ENCODE results near the gene ENKUR. TPM values are rescaled to one million over a fixed set of nuclear protein-coding genes. Genes with fewer than 3 reads are reported as not detected.

The ENKUR gene
- total and polyA plus RNA-seq, 10 of the 15 experiments (the other 5 are each of a cell fraction or from before 2014, with no cell fraction given): 0.01 to 0.19 (median 0.11) TPM; not detected in 6

DNA sequence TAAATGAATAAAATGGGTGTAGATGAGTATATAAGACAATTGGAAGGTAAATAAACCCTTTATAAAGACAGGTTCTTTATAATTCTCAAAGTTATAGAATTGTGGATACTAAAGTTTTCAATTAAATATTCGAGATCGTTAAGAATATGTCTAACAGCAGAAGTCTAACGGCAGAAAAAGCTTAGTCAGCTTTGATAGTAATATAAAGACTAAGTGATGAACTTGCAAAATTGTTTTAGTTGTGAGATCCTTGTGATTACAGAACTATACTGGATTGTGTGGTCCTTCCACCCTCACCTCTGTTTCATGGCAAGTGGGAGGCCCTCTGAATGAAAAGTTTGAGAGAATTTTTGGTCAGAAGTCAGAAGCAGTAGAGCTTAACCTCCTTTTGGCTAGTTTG lies 2.7 kb upstream of the ENKUR start:
- ChIA-PET POLR2A (interaction anchor here (0.5 to 0.7 kb wide), 2 partner anchors 120 to 135 kb away, joined by 3 to 4 read pairs; no protein-coding TSS in a partner anchor), SMC1A (ENCODE audit: uncharacterized antibody, unreplicated experiment) (interaction anchor here (1.2 kb wide), 1 partner anchor 20 kb away, joined by 3 read pairs; no protein-coding TSS in a partner anchor), RAD21 (ENCODE audit: unreplicated experiment) (no interaction called here), CTCF (no interaction called here)
- in situ Hi-C loops (cut with MboI): no loop called here
- Histone ChIP-seq H3K4me1 (ENCODE audit: control insufficient read depth, insufficient read depth, low read length) (peaks cover 4% of the 10 kb centered on the region), H3K9ac (ENCODE audit: control insufficient read depth, insufficient read depth, low read length) (no peak overlapping the region), H2AFZ (ENCODE audit: control insufficient read depth, low read depth, low read length) (no peak overlapping the region), H3K9me3 (replicated peaks; ENCODE audit: control insufficient read depth, insufficient read depth, low read length) (no peaks in the 10 kb centered on the region; the same call in 2 of the 3 replicates), H3K4me2 (ENCODE audit: control insufficient read depth, insufficient read depth) (no peak overlapping the region), H3K27ac (ENCODE audit: control insufficient read depth, insufficient read depth) (no peak overlapping the region), H3K27me3 (replicated peaks in 1 of 2; ENCODE audit: control insufficient read depth in 2 of 2, insufficient read depth in 2 of 2, low read length in 1 of 2) (no peaks in the 10 kb centered on the region), H4K20me1 (ENCODE audit: control insufficient read depth, insufficient read depth) (no peaks in the 10 kb centered on the region), H3K36me3 (ENCODE audit: control insufficient read depth in 2 of 2, insufficient read depth in 2 of 2, low read length in 1 of 2) (no peaks in the 10 kb centered on the region), H3K79me2 (ENCODE audit: control insufficient read depth, insufficient read depth, low read length) (no peaks in the 10 kb centered on the region; the same call in 1 of the 2 replicates), H3K4me3 (no peak overlapping the region)
- no peak for ATAC-seq
- TF ChIP-seq RAD21 (IDR thresholded peaks at IDR 0.05; ENCODE audit: insufficient read depth, low read depth, low read length) (no peak), FOXM1 (IDR thresholded peaks at IDR 0.05; ENCODE audit: low read depth, low read length) (no peak), FOS (IDR thresholded peaks at IDR 0.05; ENCODE audit: borderline replicate concordance, extremely low read depth, insufficient read length) (no peak), PRDM15 (CRISPR knock-in tag; IDR thresholded peaks at IDR 0.05) (no peak), ETV6 (conservative IDR thresholded peaks at IDR 0.05 in 1 of 2, IDR thresholded peaks at IDR 0.05 in 1 of 2; ENCODE audit: borderline replicate concordance in 1 of 2, low read depth in 1 of 2) (no peak), WRNIP1 (IDR thresholded peaks at IDR 0.05; ENCODE audit: borderline replicate concordance, low read depth, low read length) (no peak), EP300 (IDR thresholded peaks at IDR 0.05; ENCODE audit: borderline replicate concordance in 1 of 2, control insufficient read depth in 1 of 2, low read depth in 2 of 2, low read length in 2 of 2) (no peak), HCFC1 (IDR thresholded peaks at IDR 0.05; ENCODE audit: low read length) (no peak), NBN (IDR thresholded peaks at IDR 0.05) (no peak), ZNF207 (IDR thresholded peaks at IDR 0.05; ENCODE audit: borderline replicate concordance) (no peak), ATF7 (IDR thresholded peaks at IDR 0.05; ENCODE audit: low read depth) (no peak), ZNF622 (IDR thresholded peaks at IDR 0.05) (no peak), MYC (IDR thresholded peaks at IDR 0.05; ENCODE audit: insufficient read depth, insufficient read length, insufficient replicate concordance, low read length, severe bottlenecking) (no peak), MTA3 (IDR thresholded peaks at IDR 0.05; ENCODE audit: borderline replicate concordance, low read length) (no peak)
- TF ChIP-seq, protein P1, sequence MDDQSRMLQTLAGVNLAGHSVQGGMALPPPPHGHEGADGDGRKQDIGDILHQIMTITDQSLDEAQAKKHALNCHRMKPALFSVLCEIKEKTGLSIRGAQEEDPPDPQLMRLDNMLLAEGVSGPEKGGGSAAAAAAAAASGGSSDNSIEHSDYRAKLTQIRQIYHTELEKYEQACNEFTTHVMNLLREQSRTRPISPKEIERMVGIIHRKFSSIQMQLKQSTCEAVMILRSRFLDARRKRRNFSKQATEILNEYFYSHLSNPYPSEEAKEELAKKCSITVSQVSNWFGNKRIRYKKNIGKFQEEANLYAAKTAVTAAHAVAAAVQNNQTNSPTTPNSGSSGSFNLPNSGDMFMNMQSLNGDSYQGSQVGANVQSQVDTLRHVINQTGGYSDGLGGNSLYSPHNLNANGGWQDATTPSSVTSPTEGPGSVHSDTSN (IDR thresholded peaks at IDR 0.05; ENCODE audit: insufficient replicate concordance, low read depth, low read length): no peak
- TF ChIP-seq, protein P2, sequence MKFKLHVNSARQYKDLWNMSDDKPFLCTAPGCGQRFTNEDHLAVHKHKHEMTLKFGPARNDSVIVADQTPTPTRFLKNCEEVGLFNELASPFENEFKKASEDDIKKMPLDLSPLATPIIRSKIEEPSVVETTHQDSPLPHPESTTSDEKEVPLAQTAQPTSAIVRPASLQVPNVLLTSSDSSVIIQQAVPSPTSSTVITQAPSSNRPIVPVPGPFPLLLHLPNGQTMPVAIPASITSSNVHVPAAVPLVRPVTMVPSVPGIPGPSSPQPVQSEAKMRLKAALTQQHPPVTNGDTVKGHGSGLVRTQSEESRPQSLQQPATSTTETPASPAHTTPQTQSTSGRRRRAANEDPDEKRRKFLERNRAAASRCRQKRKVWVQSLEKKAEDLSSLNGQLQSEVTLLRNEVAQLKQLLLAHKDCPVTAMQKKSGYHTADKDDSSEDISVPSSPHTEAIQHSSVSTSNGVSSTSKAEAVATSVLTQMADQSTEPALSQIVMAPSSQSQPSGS (IDR thresholded peaks at IDR 0.05; ENCODE audit: low read length): no peak
- DNase-seq (ENCODE audit: low read depth, low spot score): no peak
- WGBS (ENCODE audit: insufficient coverage, insufficient replicate concordance, low lambda C conversion rate, missing lambda C conversion rate): 99% methylated on average over 3 of the region's 3 CpGs
- no TSS peak for BruUV-seq (replicated peaks)
- intact Hi-C loops (cut with micrococcal nuclease; ENCODE audit: unreplicated experiment): loop anchor here (10.0 kb wide), 2 partner anchors 56 to 294 kb away; partner anchors contain the start of gene ARHGAP21
- no peak for FAIRE-seq
